ENCODE measurements around the gene PIGL. TPM values are rescaled to one million over a fixed set of nuclear protein-coding genes. Genes with fewer than 3 reads are reported as not detected.
A peak's percentile ranks its signal among the peaks of the same experiment; 100 is the strongest.
"Not testable (repeated sequence)": the region's sequence is repeated elsewhere in the genome, so short reads cannot be mapped to it uniquely, and the experiment has no call there.

The PIGL gene
- total RNA-seq, 2 experiments from 2014 or later: 31.6 to 33.7 TPM

GRCh38 chr17:16298140-16298662 is 81.2 kb downstream of the PIGL start:
- no peaks in the 10 kb centered on the region for H3K27me3 Mint-ChIP-seq
- no peak overlapping the region for H3K4me3 Mint-ChIP-seq
- no peak overlapping the region for H3K27ac Mint-ChIP-seq
- POLR2A ChIA-PET: no interaction called here
- peaks cover 16% of the 10 kb centered on the region for H3K4me1 Mint-ChIP-seq (ENCODE audit: low read depth)
- no peak for DNase-seq
- CTCF ChIA-PET: interaction anchor here (0.9 kb wide), 1 partner anchor 65 kb away, joined by 4 read pairs; no protein-coding TSS in a partner anchor
- peaks cover 10% of the 10 kb centered on the region for H3K36me3 Mint-ChIP-seq
- no peaks in the 10 kb centered on the region for H3K9me3 Mint-ChIP-seq
- intact Hi-C loops (cut with micrococcal nuclease): no loop called here

- intact Hi-C loops (cut with micrococcal nuclease): no loop called here
- Mint-ChIP-seq H3K27me3 (no peaks in the 10 kb centered on the region), H3K36me3 (peaks cover 10% of the 10 kb centered on the region), H3K9me3 (no peaks in the 10 kb centered on the region), H3K4me3 (no peak overlapping the region), H3K4me1 (ENCODE audit: low read depth) (peaks cover 15% of the 10 kb centered on the region), H3K27ac (no peak overlapping the region)
- CTCF ChIA-PET: interaction anchor here (1.3 to 1.5 kb wide), 2 partner anchors 13 to 221 kb away, joined by 3 to 4 read pairs; no protein-coding TSS in a partner anchor
- DNase-seq: no peak
- POLR2A ChIA-PET: no interaction called here
These were observed 83.5 kb downstream of the PIGL start for GRCh38 chr17:16300554-16300953.

GRCh38 chr17:16301963-16302855 is 85.2 kb downstream of the PIGL start:
- Mint-ChIP-seq H3K9me3 (no peaks in the 10 kb centered on the region), H3K27ac (no peak overlapping the region)
- intact Hi-C loops (cut with micrococcal nuclease): no loop called here

GRCh38 chr17:16302856-16303255 is 85.8 kb downstream of the PIGL start:
- no peak for DNase-seq
- Mint-ChIP-seq H3K36me3 (peaks cover 10% of the 10 kb centered on the region), H3K4me3 (no peak overlapping the region), H3K27me3 (no peaks in the 10 kb centered on the region), H3K4me1 (ENCODE audit: low read depth) (peaks cover 6% of the 10 kb centered on the region), H3K27ac (no peak overlapping the region), H3K9me3 (no peaks in the 10 kb centered on the region)
- ChIA-PET CTCF (interaction anchor here (1.0 kb wide), 1 partner anchor 55 kb away, joined by 3 read pairs; no protein-coding TSS in a partner anchor), POLR2A (interaction anchor here (0.6 kb wide), 1 partner anchor 51 kb away, joined by 6 read pairs; no protein-coding TSS in a partner anchor)
- intact Hi-C loops (cut with micrococcal nuclease): no loop called here

More at GRCh38 chr17:16301963-16302855, 85.2 kb downstream of the PIGL start:
- peaks cover 11% of the 10 kb centered on the region for H3K4me1 Mint-ChIP-seq (ENCODE audit: low read depth)
- POLR2A ChIA-PET: no interaction called here
- CTCF ChIA-PET: interaction anchor here (0.9 to 1.0 kb wide), 2 partner anchors 55 to 62 kb away, joined by 3 to 4 read pairs; no protein-coding TSS in a partner anchor
- peaks cover 10% of the 10 kb centered on the region for H3K36me3 Mint-ChIP-seq
- DNase-seq: no peak
- H3K4me3 Mint-ChIP-seq: no peak overlapping the region
- H3K27me3 Mint-ChIP-seq: no peaks in the 10 kb centered on the region

GRCh38 chr17:16304830-16305229 is 87.8 kb downstream of the PIGL start:
- ChIA-PET CTCF (interaction anchor here (0.7 to 1.4 kb wide), 5 partner anchors 9 to 233 kb away, joined by 3 to 5 read pairs (median 3); no protein-coding TSS in a partner anchor), POLR2A (no interaction called here)
- H3K4me1 Mint-ChIP-seq (ENCODE audit: low read depth): no peaks in the 10 kb centered on the region
- no peaks in the 10 kb centered on the region for H3K9me3 Mint-ChIP-seq
- no peak overlapping the region for H3K27ac Mint-ChIP-seq
- peak; percentile 9 for DNase-seq
- H3K36me3 Mint-ChIP-seq: peaks cover 11% of the 10 kb centered on the region
- intact Hi-C loops (cut with micrococcal nuclease): no loop called here
- no peak overlapping the region for H3K4me3 Mint-ChIP-seq
- no peaks in the 10 kb centered on the region for H3K27me3 Mint-ChIP-seq

- ChIA-PET CTCF (no interaction called here), POLR2A (no interaction called here)
- H3K4me3 Mint-ChIP-seq: no peak overlapping the region
- no peak overlapping the region for H3K27ac Mint-ChIP-seq
- peaks cover 8% of the 10 kb centered on the region for H3K4me1 Mint-ChIP-seq (ENCODE audit: low read depth)
- DNase-seq: no peak
- intact Hi-C loops (cut with micrococcal nuclease): no loop called here
- peaks cover 14% of the 10 kb centered on the region for H3K36me3 Mint-ChIP-seq
- no peaks in the 10 kb centered on the region for H3K9me3 Mint-ChIP-seq
- no peaks in the 10 kb centered on the region for H3K27me3 Mint-ChIP-seq
These were observed 89.2 kb downstream of the PIGL start for GRCh38 chr17:16306211-16306610.

GRCh38 chr17:16312061-16312460 is 95.1 kb downstream of the PIGL start:
- H3K4me1 Mint-ChIP-seq (ENCODE audit: low read depth); DNase-seq; H3K27me3 Mint-ChIP-seq; H3K9me3 Mint-ChIP-seq; CTCF ChIA-PET; intact Hi-C loops (cut with micrococcal nuclease); H3K27ac Mint-ChIP-seq; H3K4me3 Mint-ChIP-seq; POLR2A ChIA-PET: not testable (repeated sequence)
- H3K36me3 Mint-ChIP-seq: peaks cover 10% of the 10 kb centered on the region

- CTCF ChIA-PET: interaction anchor here (0.6 to 1.1 kb wide), 2 partner anchors 8 to 208 kb away, joined by 3 to 6 read pairs; no protein-coding TSS in a partner anchor
- H3K27me3 Mint-ChIP-seq: no peaks in the 10 kb centered on the region
- H3K27ac Mint-ChIP-seq: no peak overlapping the region
- intact Hi-C loops (cut with micrococcal nuclease): no loop called here
- peaks cover 10% of the 10 kb centered on the region for H3K36me3 Mint-ChIP-seq
- POLR2A ChIA-PET: no interaction called here
- no peaks in the 10 kb centered on the region for H3K9me3 Mint-ChIP-seq
- H3K4me1 Mint-ChIP-seq (ENCODE audit: low read depth): peaks cover 8% of the 10 kb centered on the region
- no peak for DNase-seq
- H3K4me3 Mint-ChIP-seq: no peak overlapping the region
These were observed 96.4 kb downstream of the PIGL start for GRCh38 chr17:16313139-16314090.

- Mint-ChIP-seq H3K27me3 (no peaks in the 10 kb centered on the region), H3K4me1 (ENCODE audit: low read depth) (peaks cover 8% of the 10 kb centered on the region), H3K36me3 (peaks cover 9% of the 10 kb centered on the region), H3K27ac (no peak overlapping the region), H3K9me3 (no peaks in the 10 kb centered on the region), H3K4me3 (no peak overlapping the region)
- intact Hi-C loops (cut with micrococcal nuclease): no loop called here
- DNase-seq: no peak
- ChIA-PET CTCF (no interaction called here), POLR2A (no interaction called here)
These were observed 97.2 kb downstream of the PIGL start for GRCh38 chr17:16314189-16314588.

GRCh38 chr17:16314859-16315258 is 97.8 kb downstream of the PIGL start:
- Mint-ChIP-seq H3K36me3 (peaks cover 10% of the 10 kb centered on the region), H3K9me3 (no peaks in the 10 kb centered on the region), H3K27ac (no peak overlapping the region), H3K4me1 (ENCODE audit: low read depth) (peaks cover 8% of the 10 kb centered on the region), H3K4me3 (no peak overlapping the region), H3K27me3 (no peaks in the 10 kb centered on the region)
- no peak for DNase-seq
- POLR2A ChIA-PET: no interaction called here
- intact Hi-C loops (cut with micrococcal nuclease): no loop called here
- CTCF ChIA-PET: no interaction called here

- ChIA-PET POLR2A (no interaction called here), CTCF (interaction anchor here (0.7 to 0.9 kb wide), 2 partner anchors 186 to 1478 kb away, joined by 3 read pairs; no protein-coding TSS in a partner anchor)
- Mint-ChIP-seq H3K27ac (no peak overlapping the region), H3K36me3 (peaks cover 8% of the 10 kb centered on the region), H3K4me3 (no peak overlapping the region), H3K27me3 (no peaks in the 10 kb centered on the region), H3K4me1 (ENCODE audit: low read depth) (no peaks in the 10 kb centered on the region), H3K9me3 (no peaks in the 10 kb centered on the region)
- no peak for DNase-seq
- intact Hi-C loops (cut with micrococcal nuclease): no loop called here
These were observed 103.0 kb downstream of the PIGL start for GRCh38 chr17:16319969-16320368.

- intact Hi-C loops (cut with micrococcal nuclease): no loop called here
- Mint-ChIP-seq H3K27me3 (no peaks in the 10 kb centered on the region), H3K9me3 (no peaks in the 10 kb centered on the region), H3K4me3 (no peak overlapping the region), H3K4me1 (ENCODE audit: low read depth) (no peaks in the 10 kb centered on the region), H3K27ac (no peak overlapping the region), H3K36me3 (peaks cover 14% of the 10 kb centered on the region)
- POLR2A ChIA-PET: no interaction called here
- CTCF ChIA-PET: no interaction called here
- DNase-seq: no peak
These were observed 105.6 kb downstream of the PIGL start for GRCh38 chr17:16322636-16323035.

Measured in activated CD4-positive, alpha-beta memory T cell treated with anti-CD3 and anti-CD28 coated beads for 36 hours (primary cell).